Erythroblast (primary cell): Measurements from ENCODE around the gene LYST.

Experiments
- GATA1 ChIP-seq: IDR thresholded peaks from 2 replicates; pipeline ENCODE4 v1.6.1; 2011; ENCODE audit warnings: low read depth, mild to moderate bottlenecking, control low read depth, low read length, moderate library complexity
- POLR2A ChIP-seq: IDR thresholded peaks from 2 replicates; pipeline ENCODE4 v1.6.1; 2011; ENCODE audit warnings: mild to moderate bottlenecking, low read length

- TF ChIP-seq POLR2A (no peak), GATA1 (no peak)
These were observed 253.1 kb downstream of the LYST start for GRCh38 chr1:235613602-235614001.
